ENCODE measurements around the gene KATNB1. TPM values are rescaled to one million over a fixed set of nuclear protein-coding genes. Genes with fewer than 3 reads are reported as not detected.

The KATNB1 gene
- total RNA-seq, 4 donors from 2014 or later = 6.4 to 21.5 (median 11.1) TPM

- no peaks in the 10 kb centered on the region for H3K4me1 ChIP-seq
- no peak for ATAC-seq
- 100% methylated on average over 2 to 3 of the region's 7 CpGs for WGBS, 2 donors (ENCODE audit: low coverage in 1 of 2)
Observed at GRCh38 chr16:57696240-57696639, 39.3 kb upstream of the KATNB1 start.

GRCh38 chr16:57697896-57698537 is 37.6 kb upstream of the KATNB1 start:
- TF ChIP-seq CTCF (IDR thresholded peaks at IDR 0.05) = no peak
- TF ChIP-seq POLR2AphosphoS5 (IDR thresholded peaks at IDR 0.05) = no peak
- no peak for TF ChIP-seq EP300 (IDR thresholded peaks at IDR 0.05)
- TF ChIP-seq POLR2A (IDR thresholded peaks at IDR 0.05) = no peak
- H3K4me3 ChIP-seq = no peak overlapping the region
- 85% methylated on average over 7 of the region's 17 CpGs; no CpG with 5 or more reads in 1 of the 2 donors for WGBS, 2 donors (ENCODE audit: low coverage in 1 of 2)

More at GRCh38 chr16:57696240-57696639, 39.3 kb upstream of the KATNB1 start:
- no peak overlapping the region for H3K4me3 ChIP-seq
- H3K27ac ChIP-seq = no peak overlapping the region
- peaks cover 4% of the 10 kb centered on the region for H3K27me3 ChIP-seq
- H3K36me3 ChIP-seq = no peaks in the 10 kb centered on the region
- TF ChIP-seq POLR2A (IDR thresholded peaks at IDR 0.05) (no peak), POLR2AphosphoS5 (IDR thresholded peaks at IDR 0.05) (no peak)
- H3K9me3 ChIP-seq = no peaks in the 10 kb centered on the region

GRCh38 chr16:57698812-57699405 is 36.7 kb upstream of the KATNB1 start:
- no peak for ATAC-seq
- no peaks in the 10 kb centered on the region for H3K4me1 ChIP-seq
- WGBS, 2 donors (ENCODE audit: low coverage in 1 of 2) = 40 to 100% methylated on average over 1 of the region's 16 CpGs
- no peak for TF ChIP-seq EP300 (IDR thresholded peaks at IDR 0.05)
- TF ChIP-seq POLR2A (IDR thresholded peaks at IDR 0.05) = no peak
- no peak overlapping the region for H3K4me3 ChIP-seq
- no peaks in the 10 kb centered on the region for H3K9me3 ChIP-seq
- H3K36me3 ChIP-seq = no peaks in the 10 kb centered on the region
- peaks cover 4% of the 10 kb centered on the region for H3K27me3 ChIP-seq
- H3K27ac ChIP-seq = no peak overlapping the region

More at GRCh38 chr16:57697896-57698537, 37.6 kb upstream of the KATNB1 start:
- no peaks in the 10 kb centered on the region for H3K9me3 ChIP-seq
- H3K4me1 ChIP-seq = no peaks in the 10 kb centered on the region
- peaks cover 4% of the 10 kb centered on the region for H3K27me3 ChIP-seq
- H3K27ac ChIP-seq = no peak overlapping the region
- no peak for ATAC-seq
- H3K36me3 ChIP-seq = no peaks in the 10 kb centered on the region

DNA sequence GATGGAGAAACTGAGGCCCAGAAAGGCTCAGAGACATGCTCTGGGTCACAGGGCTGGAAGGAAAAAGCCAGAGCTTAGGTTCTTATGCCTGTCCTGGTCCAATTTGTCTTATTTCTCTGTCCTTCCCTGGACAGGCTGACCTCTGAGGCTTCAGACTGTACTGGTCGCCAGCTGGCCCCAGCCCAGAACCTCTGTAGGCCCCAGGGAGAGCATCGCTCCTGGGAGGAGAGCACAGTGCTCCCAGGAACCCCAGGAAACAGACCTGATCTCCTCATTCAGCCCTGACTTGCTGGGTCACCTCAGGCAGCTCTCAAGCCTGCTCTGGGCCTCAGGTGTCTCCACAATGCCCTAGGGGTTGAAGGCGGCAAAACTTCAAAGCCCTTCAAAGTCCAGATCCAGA is 36.1 kb upstream of the KATNB1 start:
- Histone ChIP-seq H3K27me3 (peaks cover under 1% of the 10 kb centered on the region), H3K4me3 (no peak overlapping the region), H3K27ac (no peak overlapping the region), H3K4me1 (no peaks in the 10 kb centered on the region), H3K9me3 (no peaks in the 10 kb centered on the region), H3K36me3 (no peaks in the 10 kb centered on the region)
- 100% methylated on average over 1 of the region's 3 CpGs; no CpG with 5 or more reads in 1 of the 2 donors for WGBS, 2 donors (ENCODE audit: low coverage in 1 of 2)
- TF ChIP-seq EP300 (IDR thresholded peaks at IDR 0.05) (no peak), POLR2A (IDR thresholded peaks at IDR 0.05) (no peak), CTCF (IDR thresholded peaks at IDR 0.05) (no peak), POLR2AphosphoS5 (IDR thresholded peaks at IDR 0.05) (no peak)
- ATAC-seq = no peak

GRCh38 chr16:57699899-57700298 is 35.7 kb upstream of the KATNB1 start:
- H3K9me3 ChIP-seq = no peaks in the 10 kb centered on the region
- no peak for TF ChIP-seq CTCF (IDR thresholded peaks at IDR 0.05)
- TF ChIP-seq EP300 (IDR thresholded peaks at IDR 0.05) = no peak
- TF ChIP-seq POLR2A (IDR thresholded peaks at IDR 0.05) = no peak
- no peak for TF ChIP-seq POLR2AphosphoS5 (IDR thresholded peaks at IDR 0.05)
- no peak overlapping the region for H3K27ac ChIP-seq
- no peaks in the 10 kb centered on the region for H3K4me1 ChIP-seq
- no peak overlapping the region for H3K4me3 ChIP-seq
- WGBS, 2 donors (ENCODE audit: low coverage in 1 of 2) = no CpG with 5 or more reads among the region's 7 CpGs
- no peaks in the 10 kb centered on the region for H3K27me3 ChIP-seq
- no peak for ATAC-seq
- H3K36me3 ChIP-seq = no peaks in the 10 kb centered on the region
